GM23248 (cell line): Measurements from ENCODE around the gene SDE2.

Source experiments
- EZH2 ChIP-seq: fragments of 200-600 bp; sonication (generic); IDR thresholded peaks from 2 replicates; pipeline ENCODE4 v1.6.1; 2018; ENCODE audit warnings: antibody characterized with exemption, mild to moderate bottlenecking; ENCODE audit not compliant: insufficient read depth, poor library complexity, severe bottlenecking
- EZH2phosphoT487 ChIP-seq: fragments of 200-600 bp; sonication (generic); IDR thresholded peaks from 2 replicates; pipeline ENCODE4 v1.6.1; 2018; ENCODE audit warnings: antibody characterized with exemption, moderate library complexity, mild to moderate bottlenecking, low read depth; ENCODE audit not compliant: insufficient read depth

DNA sequence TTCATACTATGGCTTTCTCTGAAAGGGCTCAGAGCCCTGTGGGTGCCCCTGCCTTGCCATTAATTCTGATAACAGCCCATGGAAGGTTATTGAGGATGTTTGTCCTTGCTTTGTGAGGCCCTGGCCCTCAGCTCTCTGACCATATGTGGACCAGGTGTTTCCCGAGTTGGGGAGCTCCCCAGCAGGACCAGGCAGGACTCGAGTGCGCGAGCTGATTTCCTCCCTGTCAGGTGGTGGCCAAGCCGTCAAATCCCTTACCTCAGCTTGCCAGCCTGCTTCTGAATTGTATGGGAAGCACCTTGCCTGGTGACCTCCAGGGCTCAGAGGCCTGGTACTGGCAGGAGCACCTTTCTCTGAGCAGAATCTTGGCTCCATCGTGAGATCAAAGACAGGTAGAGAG, 17.9 kb upstream of the SDE2 start:
- TF ChIP-seq EZH2phosphoT487 (no peak), EZH2 (no peak)
